ENCODE measurements around the gene GNGT2. TPM values are rescaled to one million over a fixed set of nuclear protein-coding genes. Genes with fewer than 3 reads are reported as not detected.

GNGT2 gene
- total RNA-seq, 1 experiment from 2014 or later, result not detected

DNA sequence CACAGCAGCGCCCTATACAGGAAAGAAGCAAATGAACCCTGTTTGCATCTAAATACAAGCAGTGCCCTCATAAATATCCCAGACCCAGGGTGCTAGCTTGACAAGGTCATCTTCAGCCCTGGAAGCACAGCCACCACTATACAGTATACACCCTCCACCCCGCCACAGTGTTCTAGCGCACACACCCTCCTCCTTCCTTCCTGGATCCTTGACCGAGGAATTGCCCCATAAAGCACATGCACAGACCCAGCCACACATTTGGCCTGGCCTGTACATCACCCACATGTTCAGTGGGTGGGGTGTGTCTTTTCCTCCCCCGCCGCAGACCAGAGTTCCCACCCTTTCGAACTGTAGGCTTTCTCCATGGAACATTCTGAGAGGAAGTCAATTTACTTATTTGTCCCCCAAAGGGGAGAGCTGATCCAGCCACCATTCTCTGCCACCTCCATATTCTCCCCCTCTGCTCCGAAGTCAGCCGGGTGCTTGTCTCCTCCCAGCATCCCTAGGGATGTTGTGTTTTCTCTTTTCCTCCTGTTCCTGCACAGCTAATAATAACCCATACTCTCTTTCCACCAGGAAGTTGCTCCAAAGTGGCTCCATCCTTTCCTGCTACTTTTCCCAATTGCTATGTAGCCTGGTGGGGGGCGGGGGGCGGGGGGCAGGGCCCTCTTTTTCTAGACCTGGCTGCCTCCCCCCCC is 6.7 kb upstream of the GNGT2 start:
- ChIA-PET CTCF (interaction anchor here (0.6 kb wide), 1 partner anchor 494 kb away, joined by 3 read pairs; no protein-coding TSS in a partner anchor), POLR2A (no interaction called here)
- Mint-ChIP-seq H3K4me3 (ENCODE audit: unreplicated experiment) (no peak overlapping the region), H3K27me3 (ENCODE audit: insufficient read depth, unreplicated experiment) (peaks cover 8% of the 10 kb centered on the region), H3K9me3 (ENCODE audit: unreplicated experiment) (no peaks in the 10 kb centered on the region), H3K36me3 (ENCODE audit: insufficient read depth, unreplicated experiment) (peaks cover 6% of the 10 kb centered on the region), H3K27ac (ENCODE audit: low read depth, unreplicated experiment) (no peak overlapping the region), H3K4me1 (ENCODE audit: insufficient read depth, unreplicated experiment) (no peaks in the 10 kb centered on the region)
- intact Hi-C loops (cut with micrococcal nuclease), result no loop called here
- no TSS peak for BruUV-seq (replicated peaks)
- TF ChIP-seq, protein P1, sequence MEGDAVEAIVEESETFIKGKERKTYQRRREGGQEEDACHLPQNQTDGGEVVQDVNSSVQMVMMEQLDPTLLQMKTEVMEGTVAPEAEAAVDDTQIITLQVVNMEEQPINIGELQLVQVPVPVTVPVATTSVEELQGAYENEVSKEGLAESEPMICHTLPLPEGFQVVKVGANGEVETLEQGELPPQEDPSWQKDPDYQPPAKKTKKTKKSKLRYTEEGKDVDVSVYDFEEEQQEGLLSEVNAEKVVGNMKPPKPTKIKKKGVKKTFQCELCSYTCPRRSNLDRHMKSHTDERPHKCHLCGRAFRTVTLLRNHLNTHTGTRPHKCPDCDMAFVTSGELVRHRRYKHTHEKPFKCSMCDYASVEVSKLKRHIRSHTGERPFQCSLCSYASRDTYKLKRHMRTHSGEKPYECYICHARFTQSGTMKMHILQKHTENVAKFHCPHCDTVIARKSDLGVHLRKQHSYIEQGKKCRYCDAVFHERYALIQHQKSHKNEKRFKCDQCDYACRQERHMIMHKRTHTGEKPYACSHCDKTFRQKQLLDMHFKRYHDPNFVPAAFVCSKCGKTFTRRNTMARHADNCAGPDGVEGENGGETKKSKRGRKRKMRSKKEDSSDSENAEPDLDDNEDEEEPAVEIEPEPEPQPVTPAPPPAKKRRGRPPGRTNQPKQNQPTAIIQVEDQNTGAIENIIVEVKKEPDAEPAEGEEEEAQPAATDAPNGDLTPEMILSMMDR (IDR thresholded peaks at IDR 0.05; ENCODE audit: unreplicated experiment), result no peak
- no peak for DNase-seq (ENCODE audit: unreplicated experiment)

DNA sequence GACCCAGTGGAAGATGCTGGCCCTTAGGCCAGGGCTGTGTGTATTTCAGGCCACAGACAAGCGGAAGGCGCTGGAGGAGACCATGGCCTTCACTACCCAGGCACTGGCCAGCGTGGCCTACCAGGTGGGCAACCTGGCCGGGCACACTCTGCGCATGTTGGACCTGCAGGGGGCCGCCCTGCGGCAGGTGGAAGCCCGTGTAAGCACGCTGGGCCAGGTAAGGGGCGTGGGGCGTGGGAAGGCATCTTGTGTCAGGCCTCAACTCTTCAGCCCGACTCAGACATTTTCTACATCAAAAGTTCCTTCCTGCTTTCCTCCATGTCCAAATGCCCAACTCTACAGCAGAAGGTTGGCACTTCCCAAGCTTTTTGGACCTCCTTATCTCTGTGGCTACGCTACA is 6.1 kb upstream of the GNGT2 start:
- DNase-seq (ENCODE audit: unreplicated experiment), result no peak
- Mint-ChIP-seq H3K4me1 (ENCODE audit: insufficient read depth, unreplicated experiment) (no peaks in the 10 kb centered on the region), H3K27me3 (ENCODE audit: insufficient read depth, unreplicated experiment) (peaks cover 10% of the 10 kb centered on the region), H3K4me3 (ENCODE audit: unreplicated experiment) (no peak overlapping the region), H3K9me3 (ENCODE audit: unreplicated experiment) (no peaks in the 10 kb centered on the region), H3K36me3 (ENCODE audit: insufficient read depth, unreplicated experiment) (peaks cover 6% of the 10 kb centered on the region), H3K27ac (ENCODE audit: low read depth, unreplicated experiment) (no peak overlapping the region)
- no TSS peak for BruUV-seq (replicated peaks)
- ChIA-PET CTCF (no interaction called here), POLR2A (no interaction called here)
- intact Hi-C loops (cut with micrococcal nuclease), result no loop called here
- TF ChIP-seq, protein P1 (IDR thresholded peaks at IDR 0.05; ENCODE audit: unreplicated experiment), result no peak

DNA sequence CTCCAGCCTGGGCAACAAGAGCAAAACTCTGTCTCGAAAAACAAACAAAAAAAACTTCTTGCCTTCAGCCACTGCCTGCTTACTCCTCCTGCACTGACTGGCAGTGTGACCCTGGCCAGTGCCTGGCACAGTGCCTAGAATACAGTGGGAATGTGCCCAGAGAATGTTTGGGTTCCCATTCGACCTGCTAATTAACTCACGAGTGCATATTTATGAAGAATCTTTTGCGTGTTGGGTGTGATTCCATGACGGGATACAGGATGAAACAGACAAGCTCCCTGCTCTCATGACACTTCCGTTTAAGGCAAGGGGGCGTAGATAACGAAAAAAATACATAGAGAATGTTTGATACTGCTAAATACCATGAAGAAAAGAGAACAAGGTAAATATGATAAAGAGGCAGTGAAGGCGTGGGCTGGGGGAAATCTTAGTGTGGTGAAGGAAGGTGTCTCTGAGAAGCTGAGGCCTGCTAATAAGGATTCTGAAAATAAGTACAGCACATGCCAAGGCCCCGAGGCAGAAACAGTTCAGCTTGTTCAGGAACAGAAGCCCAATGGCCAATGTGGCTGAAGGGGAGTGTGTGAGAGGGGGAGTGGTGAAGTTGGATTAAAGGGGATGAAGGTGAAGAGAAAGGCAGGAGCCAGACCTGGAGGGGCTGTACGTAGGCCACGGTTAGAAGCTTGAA is 4.4 kb upstream of the GNGT2 start:
- peaks cover 10% of the 10 kb centered on the region for H3K27me3 Mint-ChIP-seq (ENCODE audit: insufficient read depth, unreplicated experiment)
- ChIA-PET CTCF (interaction anchor here (0.5 to 1.4 kb wide), 4 partner anchors 12 to 658 kb away, joined by 3 to 7 read pairs (median 5); no protein-coding TSS in a partner anchor), POLR2A (interaction anchor here (0.6 to 0.7 kb wide), 2 partner anchors 13 to 75 kb away, joined by 3 read pairs; no protein-coding TSS in a partner anchor)
- no peak overlapping the region for H3K4me3 Mint-ChIP-seq (ENCODE audit: unreplicated experiment)
- TF ChIP-seq, protein P1 (IDR thresholded peaks at IDR 0.05; ENCODE audit: unreplicated experiment), result no peak
- intact Hi-C loops (cut with micrococcal nuclease), result no loop called here
- peak; percentile 18 for DNase-seq (ENCODE audit: unreplicated experiment)
- BruUV-seq (replicated peaks), result no TSS peak
- peaks cover 6% of the 10 kb centered on the region for H3K36me3 Mint-ChIP-seq (ENCODE audit: insufficient read depth, unreplicated experiment)
- no peaks in the 10 kb centered on the region for H3K9me3 Mint-ChIP-seq (ENCODE audit: unreplicated experiment)
- H3K4me1 Mint-ChIP-seq (ENCODE audit: insufficient read depth, unreplicated experiment), result no peaks in the 10 kb centered on the region
- H3K27ac Mint-ChIP-seq (ENCODE audit: low read depth, unreplicated experiment), result no peak overlapping the region

DNA sequence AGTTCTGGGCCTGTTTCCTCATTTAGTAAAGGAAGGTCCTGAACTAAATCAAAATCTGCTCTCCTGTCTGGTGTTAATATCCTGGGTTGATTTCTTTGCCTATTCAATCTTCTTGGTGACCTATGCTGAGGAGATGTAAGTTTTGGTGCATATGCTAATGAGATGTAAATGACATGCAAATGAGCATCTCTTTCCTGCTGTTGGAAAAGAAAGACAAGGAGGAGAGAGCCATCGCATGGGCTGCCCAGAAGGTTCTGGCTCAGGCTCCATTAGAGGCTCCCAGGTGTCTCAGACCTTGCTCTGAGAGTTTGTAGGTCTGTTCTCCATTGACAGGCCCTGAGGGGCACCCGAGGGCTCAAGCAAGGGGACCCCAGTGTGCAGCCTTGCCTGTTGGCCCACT is 3.5 kb upstream of the GNGT2 start:
- Mint-ChIP-seq H3K36me3 (ENCODE audit: insufficient read depth, unreplicated experiment) (peaks cover 6% of the 10 kb centered on the region), H3K4me3 (ENCODE audit: unreplicated experiment) (no peak overlapping the region), H3K27me3 (ENCODE audit: insufficient read depth, unreplicated experiment) (peaks cover 19% of the 10 kb centered on the region), H3K4me1 (ENCODE audit: insufficient read depth, unreplicated experiment) (peaks cover 7% of the 10 kb centered on the region), H3K9me3 (ENCODE audit: unreplicated experiment) (no peaks in the 10 kb centered on the region), H3K27ac (ENCODE audit: low read depth, unreplicated experiment) (no peak overlapping the region)
- no peak for DNase-seq (ENCODE audit: unreplicated experiment)
- TF ChIP-seq, protein P1 (IDR thresholded peaks at IDR 0.05; ENCODE audit: unreplicated experiment), result no peak
- no TSS peak for BruUV-seq (replicated peaks)
- intact Hi-C loops (cut with micrococcal nuclease), result no loop called here
- POLR2A ChIA-PET, result interaction anchor here (0.6 kb wide), 1 partner anchor 521 kb away, joined by 3 read pairs; no protein-coding TSS in a partner anchor
- CTCF ChIA-PET, result interaction anchor here (1.4 kb wide), 2 partner anchors 13 to 178 kb away, joined by 3 to 7 read pairs; no protein-coding TSS in a partner anchor
